Right cardiac atrium (tissue), 5 donors: Measurements from ENCODE around the gene COL4A2. TPM values are rescaled to one million over a fixed set of nuclear protein-coding genes. Genes with fewer than 3 reads are reported as not detected.

Source experiments
- ATAC-seq, 2 donors: fragments of 200-7000 bp; cut with Tn5 transposase; one replicate each; pipeline versions ENCODE4 v1.8.0 to v1.9.1; 2020; ENCODE audit warnings: moderate library complexity in 2 of 2, mild to moderate bottlenecking in 1 of 2
- DNase-seq, 3 donors: peaks; one replicate each; pipeline ENCODE4 v3.0.0-alpha.2; 2020
- H3K27ac ChIP-seq: one replicate; pipeline ENCODE4 v1.5.1; 2013; ENCODE audit warnings: mild to moderate bottlenecking, low read length, control low read depth, moderate library complexity
- H3K27me3 ChIP-seq: one replicate; pipeline ENCODE4 v1.6.1; 2013; ENCODE audit not compliant: control insufficient read depth, insufficient read depth
- H3K4me1 ChIP-seq: one replicate; pipeline ENCODE4 v1.6.1; 2013; ENCODE audit warnings: low read length; ENCODE audit not compliant: control insufficient read depth, insufficient read depth
- H3K4me3 ChIP-seq: one replicate; pipeline ENCODE4 v1.5.1; 2013; ENCODE audit warnings: low read length, control low read depth
- H3K9me3 ChIP-seq: one replicate; pipeline ENCODE4 v1.6.1; 2013; ENCODE audit warnings: low read length; ENCODE audit not compliant: control insufficient read depth
- WGBS: extraction: QIAGEN DNeasy Blood & Tissue Kit; methylation state at CpG from one replicate; pipeline ENCODE4 v1.1.7; 2013; 5-methylcytosine and 5-hydroxymethylcytosine counted together
- intact Hi-C, 4 donors: fragments of 100-400 bp; cut with DNase I; formaldehyde crosslinking; loops; one replicate each; pipeline versions ENCODE4 v1.11.0 to v1.14.0; 2022 to 2023
- polyA plus RNA-seq: library from polyadenylated mRNA; stranded (reverse); fragments of 200-250 nt; gene quantifications from one replicate; pipeline ENCODE4 v1.2.3, GENCODE V29; 2013
- total RNA-seq, 4 donors: library from RNA; stranded (reverse); fragmentation: NEBNext Ultra II Directional; extraction: Animal tissue kit (Norgen Biotek cat#: 25700); gene quantifications; one replicate each; pipeline ENCODE4 v1.2.1, GENCODE V29; 2021
- donor health status: healthy with polysubstance abuse.
- donor health status: DM: no; HTN: yes; CAD: no.
- donor health status: DM: no; HTN: no; CAD: no.
- donor health status: DM: no; HTN: yes; CAD: no; lungs with severe emphysema.
- donor health status: DM: yes; HTN: yes; CAD: no.

COL4A2 gene
- total and polyA plus RNA-seq, 5 donors, result 84.7 to 268 (median 103) TPM

DNA sequence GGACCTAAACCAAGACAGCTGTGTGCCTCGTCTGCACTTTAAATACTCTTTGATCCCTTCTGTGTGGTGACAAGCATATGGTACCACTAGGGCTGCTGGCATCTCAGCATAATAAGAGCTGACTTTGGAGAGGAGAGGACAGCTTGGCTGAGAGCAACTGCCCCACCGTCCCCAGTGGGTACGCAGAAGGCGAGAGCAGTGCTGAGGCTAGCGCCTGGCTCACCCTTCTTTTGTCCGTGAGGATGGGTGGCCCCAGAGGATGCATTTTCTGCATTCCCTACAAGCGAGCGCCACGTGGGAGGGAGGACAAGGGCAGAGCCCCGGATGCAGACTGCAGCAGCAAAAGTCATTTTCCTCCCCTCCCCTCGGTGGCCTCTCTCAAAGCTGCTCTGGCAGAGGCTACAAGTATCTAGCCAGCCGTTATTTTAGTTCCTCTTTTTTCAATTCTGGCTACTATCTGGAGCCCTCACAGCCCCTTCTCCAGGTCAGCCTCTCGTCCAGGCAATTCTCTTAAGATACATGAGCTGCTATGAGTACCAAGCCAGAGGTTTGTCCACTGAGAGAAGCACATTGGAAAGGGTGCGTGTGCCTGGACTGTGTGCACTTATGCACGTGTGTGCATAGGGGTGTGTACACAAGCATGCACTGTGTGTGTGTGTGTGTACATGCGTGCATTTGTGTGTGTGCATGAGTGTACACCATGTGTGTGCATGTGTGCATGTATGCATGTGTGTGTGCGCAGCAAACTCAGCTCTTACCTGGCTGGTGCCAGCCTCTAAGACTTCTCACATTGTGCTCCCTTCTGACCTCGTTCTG lies 203.1 kb downstream of the COL4A2 start:
- Histone ChIP-seq H3K4me1 (peaks cover 8% of the 10 kb centered on the region), H3K27me3 (no peaks in the 10 kb centered on the region), H3K9me3 (no peaks in the 10 kb centered on the region), H3K27ac (peak overlapping the region; percentile 87), H3K4me3 (no peak overlapping the region)
- intact Hi-C loops, result loop anchor here in 1 of 4 donors (10.0 kb wide), 1 partner anchor 55 kb away; the partner anchor contains the start of gene RAB20
- peak in 2 of 3 donors; percentile 65 to 73 for DNase-seq
- 43% methylated on average over 18 of the region's 18 CpGs for whole genome bisulfite sequencing
- ATAC-seq, result peak; percentile 2 to 6

GRCh38 chr13:110511509-110512181 lies 204.6 kb downstream of the COL4A2 start:
- peak in 1 of 3 donors; percentile 50 for DNase-seq
- no peak overlapping the region for H3K27ac ChIP-seq
- no peaks in the 10 kb centered on the region for H3K9me3 ChIP-seq
- H3K4me1 ChIP-seq, result peaks cover 8% of the 10 kb centered on the region
- ATAC-seq, result no peak
- no peak overlapping the region for H3K4me3 ChIP-seq
- H3K27me3 ChIP-seq, result no peaks in the 10 kb centered on the region
- intact Hi-C loops, result no loop called here
- WGBS, result 91% methylated on average over 31 of the region's 31 CpGs

- ATAC-seq (no peak), DNase-seq (peak in 1 of 3 donors; percentile 20)
- WGBS, result 85% methylated on average over 17 of the region's 17 CpGs
- H3K9me3 ChIP-seq, result no peaks in the 10 kb centered on the region
- H3K4me3 ChIP-seq, result no peak overlapping the region
- H3K27ac ChIP-seq, result no peak overlapping the region
- intact Hi-C loops, result no loop called here
- H3K4me1 ChIP-seq, result peaks cover 8% of the 10 kb centered on the region
- H3K27me3 ChIP-seq, result no peaks in the 10 kb centered on the region
Measured at GRCh38 chr13:110512198-110512740, 205.2 kb downstream of the COL4A2 start.

- Histone ChIP-seq H3K4me3 (no peak overlapping the region), H3K9me3 (no peaks in the 10 kb centered on the region), H3K27ac (no peak overlapping the region), H3K27me3 (no peaks in the 10 kb centered on the region), H3K4me1 (no peaks in the 10 kb centered on the region)
- WGBS, result 72% methylated on average over 12 of the region's 12 CpGs
- DNase-seq (peak in 1 of 3 donors; percentile 2), ATAC-seq (no peak)
- intact Hi-C loops, result no loop called here
Measured at GRCh38 chr13:110516500-110516899, 209.4 kb downstream of the COL4A2 start.

- Histone ChIP-seq H3K4me1 (no peaks in the 10 kb centered on the region), H3K27ac (no peak overlapping the region), H3K9me3 (no peaks in the 10 kb centered on the region), H3K27me3 (no peaks in the 10 kb centered on the region), H3K4me3 (no peak overlapping the region)
- DNase-seq (peak in 1 of 3 donors; percentile 10), ATAC-seq (no peak)
- intact Hi-C loops, result no loop called here
- WGBS, result 67% methylated on average over 7 of the region's 7 CpGs
Measured at GRCh38 chr13:110517505-110518225, 210.6 kb downstream of the COL4A2 start.

DNA sequence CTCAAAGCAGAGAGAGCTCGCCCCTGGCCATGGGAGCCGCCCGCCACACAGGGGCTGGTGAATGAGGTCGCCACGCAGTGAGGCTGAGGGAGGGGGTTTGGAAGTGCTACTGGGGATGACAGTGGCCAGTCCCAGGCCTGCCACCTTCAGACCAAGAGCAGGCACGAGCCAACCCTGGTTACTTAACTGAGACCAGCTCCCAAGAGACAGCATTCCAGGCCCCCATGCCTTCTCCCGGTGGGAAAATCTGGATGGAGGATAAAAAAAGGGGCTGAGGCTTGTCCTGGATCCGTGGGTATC lies 211.1 kb downstream of the COL4A2 start:
- no peak for DNase-seq

GRCh38 chr13:110518571-110518970 lies 211.5 kb downstream of the COL4A2 start:
- no peak overlapping the region for H3K4me3 ChIP-seq
- H3K9me3 ChIP-seq, result no peaks in the 10 kb centered on the region
- intact Hi-C loops, result no loop called here
- WGBS, result 71% methylated on average over 11 of the region's 11 CpGs
- no peaks in the 10 kb centered on the region for H3K27me3 ChIP-seq
- no peak overlapping the region for H3K27ac ChIP-seq
- peak in 1 of 2 donors; percentile 4 for ATAC-seq
- no peaks in the 10 kb centered on the region for H3K4me1 ChIP-seq
- peak in 1 of 3 donors; percentile 65 for DNase-seq

More for the DNA sequence above, 211.1 kb downstream of the COL4A2 start:
- Histone ChIP-seq H3K9me3 (no peaks in the 10 kb centered on the region), H3K27me3 (no peaks in the 10 kb centered on the region), H3K4me3 (no peak overlapping the region), H3K4me1 (no peaks in the 10 kb centered on the region), H3K27ac (no peak overlapping the region)
- intact Hi-C loops, result no loop called here
- 64% methylated on average over 8 of the region's 8 CpGs for WGBS
- ATAC-seq, result no peak

DNA sequence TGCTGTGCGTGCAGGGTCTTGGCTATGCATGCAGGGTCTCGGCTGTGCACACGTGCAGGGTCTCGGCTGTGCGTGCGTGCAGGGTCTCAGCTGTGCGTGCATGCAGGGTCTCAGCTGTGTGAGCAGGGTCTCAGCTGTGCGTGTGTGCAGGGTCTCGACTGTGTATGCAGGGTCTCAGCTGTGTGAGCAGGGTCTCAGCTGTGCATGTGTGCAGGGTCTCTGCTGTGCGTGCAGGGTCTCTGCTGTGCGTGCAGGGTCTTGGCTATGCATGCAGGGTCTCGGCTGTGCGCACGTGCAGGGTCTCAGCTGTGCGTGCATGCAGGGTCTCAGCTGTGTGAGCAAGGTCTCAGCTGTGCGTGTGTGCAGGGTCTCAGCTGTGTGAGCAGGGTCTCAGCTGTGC lies 212.0 kb downstream of the COL4A2 start:
- no peak overlapping the region for H3K4me3 ChIP-seq
- 96% methylated on average over 16 of the region's 16 CpGs for WGBS
- ATAC-seq (no peak), DNase-seq (peak in 1 of 3 donors; percentile 47)
- H3K27ac ChIP-seq, result no peak overlapping the region
- no peaks in the 10 kb centered on the region for H3K9me3 ChIP-seq
- no peaks in the 10 kb centered on the region for H3K27me3 ChIP-seq
- H3K4me1 ChIP-seq, result peaks cover 3% of the 10 kb centered on the region
- intact Hi-C loops, result no loop called here

DNA sequence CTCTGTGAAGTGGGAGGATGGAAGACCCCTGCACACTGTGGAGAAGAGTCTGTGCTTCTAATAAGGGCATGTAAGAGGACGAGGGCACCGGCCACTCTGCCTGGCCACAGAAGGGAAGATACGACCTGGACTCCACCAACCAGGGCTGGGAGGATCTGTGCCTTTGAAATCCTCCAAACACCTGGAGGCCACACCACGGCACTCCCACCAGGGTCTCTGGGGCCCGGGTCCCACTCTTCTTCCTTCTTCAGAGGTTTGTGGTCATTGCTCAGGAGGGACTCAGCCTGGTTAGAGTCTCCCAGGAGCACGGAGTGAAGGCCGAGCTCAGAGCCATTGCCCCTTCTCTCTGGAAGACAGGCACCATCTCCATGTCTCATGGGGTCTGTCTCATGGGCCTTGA lies 212.4 kb downstream of the COL4A2 start:
- ATAC-seq, result no peak
- Histone ChIP-seq H3K27me3 (no peaks in the 10 kb centered on the region), H3K4me1 (peaks cover 3% of the 10 kb centered on the region), H3K4me3 (no peak overlapping the region), H3K9me3 (no peaks in the 10 kb centered on the region), H3K27ac (no peak overlapping the region)
- intact Hi-C loops, result no loop called here
- peak in 1 of 3 donors; percentile 36 for DNase-seq
- 89% methylated on average over 7 of the region's 7 CpGs for WGBS

DNA sequence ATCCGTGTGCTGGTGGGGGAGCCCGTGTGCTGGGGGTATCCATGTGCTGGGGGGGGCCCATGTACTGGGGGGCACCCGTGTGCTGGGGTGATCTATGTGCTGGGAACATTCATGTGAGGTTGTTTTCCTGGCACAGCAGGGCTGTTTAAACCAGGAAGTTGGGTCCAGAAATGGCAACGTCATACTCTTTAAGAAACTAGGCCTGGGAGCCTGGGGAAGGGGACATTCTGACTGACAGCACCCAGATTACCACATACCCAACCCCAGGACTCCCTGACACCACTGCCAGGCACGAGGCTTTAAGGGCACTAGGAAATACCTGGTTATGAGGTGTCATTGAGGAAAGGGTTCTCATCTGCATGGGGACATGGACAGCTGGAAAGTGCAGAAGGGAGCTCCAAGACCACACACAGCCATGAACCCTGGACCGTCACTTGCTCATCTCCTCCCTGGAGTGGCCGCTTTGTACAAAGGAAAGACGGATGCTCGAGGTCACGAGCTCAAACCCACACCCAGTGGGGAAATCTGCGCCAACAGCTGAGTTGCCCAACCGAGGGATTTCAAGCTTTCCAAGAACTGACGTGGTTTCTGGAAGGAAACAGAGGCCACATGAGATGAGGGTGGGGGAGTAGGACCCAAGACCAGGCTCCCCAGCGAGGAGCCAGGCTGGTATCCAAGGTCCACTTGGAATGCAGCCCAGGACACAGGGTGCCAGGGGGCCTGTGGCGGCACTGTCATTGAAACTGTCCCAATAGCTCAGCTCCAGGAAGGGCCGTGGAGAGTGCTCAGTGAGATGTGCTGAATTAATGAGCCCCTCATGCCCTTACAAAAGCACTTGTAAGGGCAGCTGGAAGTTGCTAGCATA lies 213.6 kb downstream of the COL4A2 start:
- intact Hi-C loops, result no loop called here
- DNase-seq (peak; percentile 83 to 91 (median 86)), ATAC-seq (peak; percentile 65 to 71)
- Histone ChIP-seq H3K27ac (peak overlapping the region; percentile 59), H3K27me3 (no peaks in the 10 kb centered on the region), H3K9me3 (no peaks in the 10 kb centered on the region), H3K4me3 (no peak overlapping the region), H3K4me1 (peaks cover 7% of the 10 kb centered on the region)
- WGBS, result 44% methylated on average over 16 of the region's 16 CpGs
